Stomach (tissue), 19 donors: Measurements from ENCODE around the gene B3GALNT1. TPM values are rescaled to one million over a fixed set of nuclear protein-coding genes. Genes with fewer than 3 reads are reported as not detected.

ENCODE experiments used
- DNase-seq, 2 donors: peaks; one replicate each; pipeline versions ENCODE4 v3.0.0 to v3.0.0-alpha.2; 2013 to 2019
- H3K27ac ChIP-seq, 5 donors: fragments of 200-600 bp in 4 of 5; sonication (generic) in 4 of 5; one replicate each; pipeline ENCODE4 v1.5.1; 2013 to 2019; ENCODE audit warnings: mild to moderate bottlenecking in 1 of 5, moderate library complexity in 1 of 5
- H3K27me3 ChIP-seq, 3 donors: fragments of 200-600 bp; sonication (generic); one replicate each; pipeline ENCODE4 v1.5.1; 2017 to 2019; ENCODE audit warnings: mixed run types in 1 of 3
- H3K36me3 ChIP-seq, 4 donors: fragments of 200-600 bp; sonication (generic); 1 replicate in 3 of 4; 2 replicates in 1 of 4; pipeline ENCODE4 v1.5.1; 2016 to 2019
- H3K4me1 ChIP-seq, 4 donors: fragments of 200-600 bp; sonication (generic); one replicate each; pipeline ENCODE4 v1.5.1; 2016 to 2019
- H3K4me3 ChIP-seq, 4 donors: fragments of 200-600 bp; sonication (generic) in 3 of 4; one replicate each; pipeline ENCODE4 v1.5.1; 2016 to 2019; ENCODE audit warnings: mild to moderate bottlenecking in 1 of 4
- H3K9me3 ChIP-seq, 4 donors: fragments of 200-600 bp; sonication (generic); one replicate each; pipeline ENCODE4 v1.5.1; 2016 to 2019
- EP300 ChIP-seq: sonication (generic); formaldehyde crosslinking; IDR thresholded peaks from one replicate; pipeline ENCODE4 v1.6.1; 2017; ENCODE audit warnings: antibody characterized with exemption
- POLR2A ChIP-seq, 4 donors: fragments of 450-650 bp; IDR thresholded peaks; one replicate each; pipeline ENCODE4 v1.6.1; 2016; ENCODE audit warnings: antibody characterized with exemption in 4 of 4, control low read depth in 2 of 4, mild to moderate bottlenecking in 1 of 4, moderate library complexity in 1 of 4
- POLR2AphosphoS5 ChIP-seq, 3 donors: sonication (generic); formaldehyde crosslinking; IDR thresholded peaks; one replicate each; pipeline ENCODE4 v1.6.1; 2016; ENCODE audit warnings: antibody characterized with exemption in 3 of 3
- WGBS, 5 donors: extraction: QIAGEN DNeasy Blood & Tissue Kit in 3 of 5; methylation state at CpG; one replicate each; pipeline versions ENCODE4 v1.1.5 to v1.1.7; 2013 to 2018; 5-methylcytosine and 5-hydroxymethylcytosine counted together
- intact Hi-C: fragments of 100-400 bp; cut with DNase I; formaldehyde crosslinking; loops from one replicate; pipeline ENCODE4 v1.15.1; 2023; ENCODE audit warnings: low total_unique reads
- long read RNA-seq, 10 donors: transcript quantifications; one replicate each; lab custom pipeline, GENCODE V29; 2026
- polyA plus RNA-seq, 3 donors: library from polyadenylated mRNA; stranded (reverse); fragments of 200-250 nt; gene quantifications; one replicate each; pipeline ENCODE4 v1.2.3, GENCODE V29; 2013
- total RNA-seq, 5 donors: library from RNA; depleted of rRNA; stranded (reverse); fragments of >200 nt; gene quantifications; one replicate each; pipeline versions ENCODE4 v1.1.0 to v1.2.3, GENCODE V29; 2014 to 2016
- TF ChIP-seq, protein P1 (sequence below), 7 experiments: fragments of 450-650 bp in 4 of 7; fragments of 200-600 bp in 3 of 7; sonication (generic) in 3 of 7; IDR thresholded peaks; one replicate each; pipeline ENCODE4 v1.5.1; 2016 to 2019; ENCODE audit warnings: antibody characterized with exemption in 7 of 7, control low read depth in 2 of 7, mild to moderate bottlenecking in 1 of 7
- donor health status: healthy with polysubstance abuse.
- donor health status: Bipolar disorder and iron deficiency.
- donor health status: healthy.

The B3GALNT1 gene, protein sequence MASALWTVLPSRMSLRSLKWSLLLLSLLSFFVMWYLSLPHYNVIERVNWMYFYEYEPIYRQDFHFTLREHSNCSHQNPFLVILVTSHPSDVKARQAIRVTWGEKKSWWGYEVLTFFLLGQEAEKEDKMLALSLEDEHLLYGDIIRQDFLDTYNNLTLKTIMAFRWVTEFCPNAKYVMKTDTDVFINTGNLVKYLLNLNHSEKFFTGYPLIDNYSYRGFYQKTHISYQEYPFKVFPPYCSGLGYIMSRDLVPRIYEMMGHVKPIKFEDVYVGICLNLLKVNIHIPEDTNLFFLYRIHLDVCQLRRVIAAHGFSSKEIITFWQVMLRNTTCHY
- total RNA-seq = 10 to 100 TPM in 2 of 5 donors, 1 to 10 TPM in 1, not detected in 2; 4.6 to 26.1 (median 12.5) TPM
- 1 to 10 TPM; 2.7 to 4.8 (median 3.2) TPM for polyA plus RNA-seq
- long read RNA-seq, donor 1, partial matches to known transcripts = 0 of 4 reads
- long read RNA-seq, donor 1, other reads (novel, unspliced or antisense) = 0 of 4 reads
- long read RNA-seq, donor 2, transcript B3GALNT1-201 (5 exons, 3,313 nt) = major isoform, 5 of 6 reads
- long read RNA-seq, donor 2, partial matches to known transcripts = 0 of 6 reads
- long read RNA-seq, donor 2, other reads (novel, unspliced or antisense) = 0 of 6 reads
- long read RNA-seq, donor 3, partial matches to known transcripts = 0 of 2 reads
- long read RNA-seq, donor 3, other reads (novel, unspliced or antisense) = 0 of 2 reads
- long read RNA-seq, donor 4, partial matches to known transcripts = 0 of 1 reads
- long read RNA-seq, donor 4, other reads (novel, unspliced or antisense) = 0 of 1 reads
- long read RNA-seq, donor 5, transcript B3GALNT1-201 (5 exons, 3,313 nt) = major isoform, 5 of 8 reads
- long read RNA-seq, donor 5, partial matches to known transcripts = 0 of 8 reads
- long read RNA-seq, donor 5, other reads (novel, unspliced or antisense) = 0 of 8 reads
- long read RNA-seq, donor 6 = 0 reads
- long read RNA-seq, donor 7, partial matches to known transcripts = 0 of 4 reads
- long read RNA-seq, donor 7, other reads (novel, unspliced or antisense) = 0 of 4 reads
- long read RNA-seq, donor 8, partial matches to known transcripts = 0 of 4 reads
- long read RNA-seq, donor 8, other reads (novel, unspliced or antisense) = 0 of 4 reads
- long read RNA-seq, donor 9, partial matches to known transcripts = 0 of 3 reads
- long read RNA-seq, donor 9, other reads (novel, unspliced or antisense) = 0 of 3 reads
- long read RNA-seq, donor 10, partial matches to known transcripts = 0 of 1 reads
- long read RNA-seq, donor 10, other reads (novel, unspliced or antisense) = 0 of 1 reads

DNA sequence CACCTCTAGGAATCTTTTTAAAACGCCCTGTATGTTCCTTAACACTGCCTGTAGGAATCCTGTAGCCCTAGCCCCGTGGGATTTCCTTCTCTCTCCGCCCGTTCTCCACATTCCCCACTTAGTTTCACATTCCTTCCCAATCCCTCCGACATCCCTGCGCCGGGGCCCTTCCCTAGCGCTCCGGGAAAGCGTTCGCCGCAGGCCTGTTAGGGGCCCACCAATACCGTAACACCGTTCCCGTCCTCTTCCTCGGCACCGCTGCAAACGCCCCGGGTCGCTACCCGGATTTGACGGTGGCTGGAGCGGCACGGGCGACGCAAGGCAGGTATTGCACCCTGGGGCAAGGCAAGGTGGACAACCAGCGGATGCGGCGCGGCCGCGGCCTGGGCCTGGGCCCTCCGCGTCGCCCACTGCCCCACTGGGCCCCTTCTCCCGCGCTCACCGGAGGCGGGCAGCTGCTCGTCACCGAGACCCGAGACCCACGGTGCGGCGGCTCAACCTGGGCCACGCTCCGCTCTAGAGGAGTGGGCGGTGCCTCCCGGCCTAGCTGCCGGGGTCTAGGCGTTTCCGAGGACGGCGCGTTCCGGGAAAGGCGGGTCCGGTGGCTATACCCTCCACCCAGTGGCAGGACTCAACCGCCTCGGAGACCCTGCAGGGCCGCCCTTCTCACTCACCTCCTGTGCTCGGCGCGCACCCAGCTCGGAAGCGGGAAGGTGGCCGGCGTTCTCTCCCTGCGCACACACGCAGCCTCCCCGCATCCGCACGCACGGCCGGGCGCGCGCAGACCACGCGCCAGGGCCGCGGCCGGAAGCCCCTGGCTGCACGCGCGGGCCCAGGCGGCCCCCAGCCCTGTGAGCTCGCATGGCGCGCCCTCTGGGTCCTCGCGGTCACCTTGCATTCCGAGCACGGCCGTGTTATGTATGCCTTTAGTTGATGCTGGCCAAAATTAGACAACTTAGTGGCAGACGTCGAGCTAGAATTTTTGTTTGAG, at the start of gene B3GALNT1:
Gene B3GALNT1, minus strand, starts transcription at position 789 of the 991 bp plus-strand sequence. CDS start 18,595 bp downstream, outside the sequence.
- H3K4me3 ChIP-seq = peak within 1 kb of the TSS; percentile 72 to 84 (median 76)
- 1 to 2% (median 1%) methylated on average over 59 to 97 of the region's 97 CpGs for WGBS, 5 donors
- H3K36me3 ChIP-seq = peaks cover 0 to 5% (median 2%) of the 10 kb centered on the region in 4 donors
- no peaks in the 10 kb centered on the region for H3K27me3 ChIP-seq
- no peaks in the 10 kb centered on the region for H3K9me3 ChIP-seq
- H3K4me1 ChIP-seq = peaks cover 4 to 35% (median 19%) of the 10 kb centered on the region in 4 donors
- TF ChIP-seq POLR2AphosphoS5 (IDR thresholded peaks at IDR 0.05) (peak in 2 of 3 donors; percentile 2 to 3), EP300 (no peak)
- peak; percentile 55 to 85 for DNase-seq
- intact Hi-C loops = no loop called here
- peak within 1 kb of the TSS; percentile 76 to 84 (median 83) for H3K27ac ChIP-seq

DNA sequence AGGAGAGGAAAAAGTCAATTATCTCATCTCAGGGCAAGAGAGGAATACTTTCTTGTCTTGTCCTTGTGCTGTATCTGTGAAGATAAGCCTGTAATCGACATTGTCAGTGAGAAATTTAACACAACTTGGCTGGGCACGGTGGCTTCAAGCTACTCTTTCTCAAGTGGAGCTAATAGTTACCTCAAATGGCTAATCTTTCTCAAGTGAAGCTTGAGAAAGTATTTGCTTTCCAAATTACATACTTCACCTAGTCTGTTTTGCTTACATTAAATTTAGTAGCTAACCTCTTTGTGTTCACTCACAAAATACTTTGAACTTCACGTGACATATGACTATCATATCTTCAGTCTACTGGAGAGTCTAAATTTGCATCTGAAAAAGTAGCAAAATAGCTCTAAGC, 48.3 kb upstream of the B3GALNT1 start:
- Histone ChIP-seq H3K36me3 (no peaks in the 10 kb centered on the region), H3K9me3 (no peaks in the 10 kb centered on the region), H3K27me3 (no peaks in the 10 kb centered on the region), H3K4me1 (no peaks in the 10 kb centered on the region), H3K27ac (no peak overlapping the region), H3K4me3 (no peak overlapping the region)
- 68 to 77% (median 72%) methylated on average over 3 of the region's 3 CpGs for WGBS, 5 donors
- intact Hi-C loops = no loop called here
- TF ChIP-seq, protein P1, sequence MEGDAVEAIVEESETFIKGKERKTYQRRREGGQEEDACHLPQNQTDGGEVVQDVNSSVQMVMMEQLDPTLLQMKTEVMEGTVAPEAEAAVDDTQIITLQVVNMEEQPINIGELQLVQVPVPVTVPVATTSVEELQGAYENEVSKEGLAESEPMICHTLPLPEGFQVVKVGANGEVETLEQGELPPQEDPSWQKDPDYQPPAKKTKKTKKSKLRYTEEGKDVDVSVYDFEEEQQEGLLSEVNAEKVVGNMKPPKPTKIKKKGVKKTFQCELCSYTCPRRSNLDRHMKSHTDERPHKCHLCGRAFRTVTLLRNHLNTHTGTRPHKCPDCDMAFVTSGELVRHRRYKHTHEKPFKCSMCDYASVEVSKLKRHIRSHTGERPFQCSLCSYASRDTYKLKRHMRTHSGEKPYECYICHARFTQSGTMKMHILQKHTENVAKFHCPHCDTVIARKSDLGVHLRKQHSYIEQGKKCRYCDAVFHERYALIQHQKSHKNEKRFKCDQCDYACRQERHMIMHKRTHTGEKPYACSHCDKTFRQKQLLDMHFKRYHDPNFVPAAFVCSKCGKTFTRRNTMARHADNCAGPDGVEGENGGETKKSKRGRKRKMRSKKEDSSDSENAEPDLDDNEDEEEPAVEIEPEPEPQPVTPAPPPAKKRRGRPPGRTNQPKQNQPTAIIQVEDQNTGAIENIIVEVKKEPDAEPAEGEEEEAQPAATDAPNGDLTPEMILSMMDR (IDR thresholded peaks at IDR 0.05) = no peak
- DNase-seq = no peak

DNA sequence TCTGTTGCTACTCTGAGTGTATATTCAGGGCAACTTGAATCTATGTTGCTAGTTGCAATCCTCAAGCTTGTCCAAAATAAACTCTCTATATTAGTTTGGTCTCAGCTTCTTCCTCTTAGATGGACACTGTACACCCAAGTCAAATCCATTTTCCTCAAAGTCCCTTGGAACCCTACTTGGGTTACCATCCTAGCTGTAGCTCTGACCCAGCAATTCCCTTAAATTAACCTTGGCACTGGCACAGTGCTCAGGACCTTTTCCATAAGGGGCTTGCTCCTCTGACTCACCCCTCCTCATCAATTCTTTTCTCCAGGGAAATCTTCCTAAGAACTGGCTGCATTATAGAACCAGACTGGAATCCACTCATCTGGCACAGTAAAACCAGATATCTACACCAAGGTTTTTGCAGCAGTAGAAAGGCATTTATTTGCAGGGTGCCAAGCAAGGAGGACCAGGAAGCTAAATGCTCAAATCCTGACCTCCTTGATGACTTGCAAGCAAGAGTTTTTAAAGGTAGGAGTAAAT, 44.9 kb upstream of the B3GALNT1 start:
- intact Hi-C loops = no loop called here
- Histone ChIP-seq H3K27ac (no peak overlapping the region), H3K4me3 (no peak overlapping the region), H3K27me3 (no peaks in the 10 kb centered on the region), H3K36me3 (no peaks in the 10 kb centered on the region), H3K9me3 (no peaks in the 10 kb centered on the region), H3K4me1 (no peaks in the 10 kb centered on the region)
- TF ChIP-seq POLR2AphosphoS5 (IDR thresholded peaks at IDR 0.05) (no peak), POLR2A (IDR thresholded peaks at IDR 0.05) (no peak), EP300 (no peak)
- TF ChIP-seq, protein P1 (IDR thresholded peaks at IDR 0.05) = no peak
- no peak for DNase-seq

DNA sequence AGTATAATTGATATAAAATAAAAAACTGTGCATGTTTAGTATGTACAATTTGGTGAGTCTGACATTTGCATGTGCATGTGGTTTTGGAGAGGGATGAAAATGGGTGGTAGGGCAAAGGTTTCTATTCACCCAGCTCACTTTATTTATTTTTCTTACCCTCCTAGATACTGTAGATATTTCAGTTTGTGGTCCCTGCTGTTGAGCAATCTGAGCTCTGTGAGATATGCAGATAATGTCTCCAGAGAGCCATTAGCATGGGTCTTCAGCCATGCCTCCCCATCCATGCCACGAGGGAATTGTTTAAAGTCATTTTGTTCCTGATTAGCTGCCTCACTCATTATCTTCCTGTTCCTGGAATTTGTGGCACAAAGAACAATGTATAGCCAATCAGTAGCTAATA, 44.4 kb upstream of the B3GALNT1 start:
- intact Hi-C loops = no loop called here
- WGBS, 5 donors = 5 to 20% (median 14%) methylated on average over 1 of the region's 1 CpG
- TF ChIP-seq, protein P1 (IDR thresholded peaks at IDR 0.05) = no peak
- TF ChIP-seq EP300 = no peak
- TF ChIP-seq POLR2AphosphoS5 (IDR thresholded peaks at IDR 0.05) = no peak
- TF ChIP-seq POLR2A (IDR thresholded peaks at IDR 0.05) = no peak

More for the DNA sequence above, 44.4 kb upstream of the B3GALNT1 start:
- H3K27me3 ChIP-seq = no peaks in the 10 kb centered on the region
- no peak for DNase-seq
- H3K27ac ChIP-seq = no peak overlapping the region
- H3K4me1 ChIP-seq = no peaks in the 10 kb centered on the region
- no peak overlapping the region for H3K4me3 ChIP-seq
- no peaks in the 10 kb centered on the region for H3K9me3 ChIP-seq
- no peaks in the 10 kb centered on the region for H3K36me3 ChIP-seq
